ENCODE measurements around the gene INF2. TPM values are rescaled to one million over a fixed set of nuclear protein-coding genes. Genes with fewer than 3 reads are reported as not detected.

INF2 gene
- polyA plus RNA-seq, 3 donors, result 20.3 to 105 (median 101) TPM

DNA sequence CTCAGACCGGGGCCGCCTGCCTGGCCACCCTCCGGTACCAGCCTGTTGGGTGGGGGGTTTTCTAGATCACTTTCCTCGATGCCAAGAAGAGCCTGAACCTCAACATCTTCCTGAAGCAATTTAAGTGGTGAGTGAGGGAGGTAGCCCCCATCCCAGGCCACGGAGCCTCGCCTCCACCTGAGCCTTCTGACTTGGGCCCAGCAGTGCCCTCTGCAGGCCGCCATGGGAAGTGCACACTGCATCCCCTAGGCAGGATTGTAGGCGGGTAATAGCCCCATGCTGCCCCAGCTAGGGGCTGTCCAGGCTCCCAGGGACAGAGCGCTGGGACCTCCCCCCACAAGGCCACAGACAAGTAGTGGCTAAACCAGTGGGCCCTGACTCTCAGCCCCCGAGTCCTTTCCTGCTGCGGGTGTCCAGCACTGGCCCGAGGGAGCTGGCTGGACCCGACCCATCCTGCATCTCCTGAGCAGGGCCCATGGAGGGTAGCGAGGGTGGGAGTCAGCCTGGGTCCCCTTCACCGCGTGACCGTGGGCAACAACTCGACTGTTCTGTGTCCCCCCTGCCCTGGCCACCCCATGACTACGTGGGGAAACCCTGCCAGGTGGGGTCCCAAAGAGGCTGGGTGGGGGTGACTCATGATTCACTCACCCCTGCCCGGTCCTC is 19.3 kb downstream of the INF2 start:
- H3K27ac ChIP-seq (ENCODE audit: low read depth, low read length), result no peak overlapping the region
- 45 to 56% (median 55%) methylated on average over 20 of the region's 20 CpGs for WGBS, 3 donors

DNA sequence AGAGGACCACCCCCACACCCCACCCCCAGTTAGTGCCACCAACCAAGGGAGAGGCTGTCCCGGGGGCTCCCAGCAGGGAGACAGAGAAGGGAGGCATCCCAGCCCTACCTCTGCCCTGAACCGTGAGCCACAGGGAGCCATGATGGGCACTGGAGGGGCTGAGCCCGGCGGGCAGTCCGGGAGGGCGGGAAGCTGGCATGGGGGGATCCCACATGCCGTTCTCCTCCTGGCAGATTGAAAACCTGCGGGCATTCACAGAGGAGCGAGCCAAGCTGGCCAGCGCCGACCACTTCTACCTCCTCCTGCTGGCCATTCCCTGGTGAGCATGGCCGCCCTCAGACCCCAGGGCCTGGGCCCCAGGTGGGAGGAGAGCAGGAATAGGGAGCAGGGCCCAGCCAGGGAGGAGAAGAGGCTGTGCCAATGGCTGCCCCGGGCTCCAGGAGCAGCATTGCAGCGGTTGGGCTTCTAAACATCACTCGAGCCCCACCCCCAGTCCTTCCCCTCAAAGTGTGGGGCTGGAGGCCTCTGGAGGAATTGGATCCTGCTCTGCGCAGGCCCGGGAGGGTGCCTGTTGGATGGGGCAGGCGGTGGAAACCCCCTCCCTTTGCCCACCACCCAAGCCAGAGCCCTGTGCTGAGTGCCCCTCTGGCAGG is 20.1 kb downstream of the INF2 start:
- WGBS, 3 donors, result 84 to 89% (median 85%) methylated on average over 16 to 18 of the region's 18 CpGs
- no peak overlapping the region for H3K27ac ChIP-seq (ENCODE audit: low read depth, low read length)

DNA sequence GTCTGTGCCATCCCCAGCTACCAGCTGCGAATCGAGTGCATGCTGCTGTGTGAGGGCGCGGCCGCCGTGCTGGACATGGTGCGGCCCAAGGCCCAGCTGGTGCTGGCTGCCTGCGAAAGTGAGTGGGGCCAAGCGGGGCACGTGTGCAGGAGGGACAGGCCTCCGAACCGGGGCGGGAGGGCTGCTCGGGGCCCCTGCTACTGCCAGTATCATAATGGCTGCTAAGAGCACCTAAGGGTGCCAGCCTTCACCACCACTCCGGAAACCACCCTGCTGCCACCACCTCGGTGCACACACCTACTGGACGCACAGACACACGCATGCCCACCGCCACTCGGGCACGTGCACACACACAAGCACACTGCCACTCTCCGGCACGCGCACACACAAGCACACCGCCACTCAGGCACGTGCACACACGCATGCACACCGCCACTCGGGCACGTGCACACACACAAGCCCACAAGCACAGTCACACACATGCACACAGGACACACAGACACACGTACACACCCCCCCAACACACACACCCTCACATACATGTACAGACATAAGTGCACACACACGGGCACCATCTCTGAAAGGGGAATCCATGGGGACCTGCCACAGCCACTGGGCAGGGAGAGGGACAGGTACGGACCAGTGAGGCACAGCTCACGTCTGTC is 20.8 kb downstream of the INF2 start:
- no peak overlapping the region for H3K27ac ChIP-seq (ENCODE audit: low read depth, low read length)
- 90 to 92% (median 91%) methylated on average over 29 to 34 of the region's 34 CpGs for WGBS, 3 donors

DNA sequence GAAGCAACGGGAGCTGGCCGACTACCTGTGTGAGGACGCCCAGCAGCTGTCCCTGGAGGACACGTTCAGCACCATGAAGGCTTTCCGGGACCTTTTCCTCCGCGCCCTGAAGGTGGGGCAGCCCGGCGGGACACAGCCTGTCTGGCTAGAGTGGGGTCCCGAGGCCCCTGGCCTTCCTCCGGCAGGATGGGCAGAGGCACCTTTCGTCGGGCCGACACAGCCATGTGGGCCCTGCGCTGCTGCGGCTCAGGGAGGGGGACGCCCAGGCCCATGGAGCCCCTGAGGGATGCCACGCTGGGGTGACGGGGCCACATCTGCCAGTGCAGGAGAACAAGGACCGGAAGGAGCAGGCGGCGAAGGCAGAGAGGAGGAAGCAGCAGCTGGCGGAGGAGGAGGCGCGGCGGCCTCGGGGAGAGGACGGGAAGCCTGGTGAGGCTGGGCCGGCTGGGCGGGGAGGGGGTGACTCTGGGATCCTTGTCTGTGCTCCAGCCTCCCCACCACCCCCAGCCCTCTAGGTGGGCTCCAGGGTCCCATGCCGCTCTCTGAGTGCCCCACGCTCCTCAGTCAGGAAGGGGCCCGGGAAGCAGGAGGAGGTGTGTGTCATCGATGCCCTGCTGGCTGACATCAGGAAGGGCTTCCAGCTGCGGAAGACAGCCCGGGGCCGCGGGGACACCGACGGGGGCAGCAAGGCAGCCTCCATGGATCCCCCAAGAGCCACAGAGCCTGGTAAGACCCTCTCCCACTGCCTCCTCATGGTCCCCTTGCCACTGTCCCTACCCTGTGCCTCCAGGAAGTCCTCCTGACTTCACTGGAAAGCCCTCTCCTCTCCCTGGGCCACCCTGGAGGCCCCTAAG is 23.7 kb downstream of the INF2 start:
- H3K27ac ChIP-seq (ENCODE audit: low read depth, low read length), result no peak overlapping the region
- 84 to 92% (median 88%) methylated on average over 35 to 40 of the region's 40 CpGs for WGBS, 3 donors

DNA sequence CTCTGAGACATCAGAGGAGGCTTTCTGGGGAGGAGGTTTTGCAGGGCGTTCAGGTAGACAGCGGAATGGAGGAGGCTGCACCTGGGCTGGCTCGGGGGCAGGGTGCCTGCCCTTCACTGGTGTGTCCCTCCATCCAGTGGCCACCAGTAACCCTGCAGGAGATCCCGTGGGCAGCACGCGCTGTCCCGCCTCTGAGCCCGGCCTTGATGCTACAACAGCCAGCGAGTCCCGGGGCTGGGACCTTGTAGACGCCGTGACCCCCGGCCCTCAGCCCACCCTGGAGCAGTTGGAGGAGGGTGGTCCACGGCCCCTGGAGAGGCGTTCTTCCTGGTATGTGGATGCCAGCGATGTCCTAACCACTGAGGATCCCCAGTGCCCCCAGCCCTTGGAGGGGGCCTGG is 24.6 kb downstream of the INF2 start:
- no peak overlapping the region for H3K27ac ChIP-seq (ENCODE audit: low read depth, low read length)
- WGBS, 3 donors, result 93 to 96% (median 94%) methylated on average over 16 of the region's 16 CpGs

DNA sequence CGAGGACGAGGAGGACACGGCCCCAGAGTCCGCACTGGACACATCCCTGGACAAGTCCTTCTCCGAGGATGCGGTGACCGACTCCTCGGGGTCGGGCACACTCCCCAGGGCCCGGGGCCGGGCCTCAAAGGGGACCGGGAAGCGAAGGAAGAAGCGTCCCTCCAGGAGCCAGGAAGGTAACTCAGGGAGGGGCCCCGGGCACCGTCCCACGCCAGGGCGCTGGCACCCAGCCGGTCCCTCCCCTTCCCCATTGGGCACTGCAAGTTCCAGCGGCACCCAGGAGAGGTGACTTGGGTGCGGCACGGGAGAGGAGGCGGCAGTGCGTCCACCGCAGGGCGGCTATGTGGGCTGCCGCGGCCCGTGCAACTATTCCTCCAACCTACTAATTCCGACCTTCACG is 25.3 kb downstream of the INF2 start:
- H3K27ac ChIP-seq (ENCODE audit: low read depth, low read length), result no peak overlapping the region

DNA sequence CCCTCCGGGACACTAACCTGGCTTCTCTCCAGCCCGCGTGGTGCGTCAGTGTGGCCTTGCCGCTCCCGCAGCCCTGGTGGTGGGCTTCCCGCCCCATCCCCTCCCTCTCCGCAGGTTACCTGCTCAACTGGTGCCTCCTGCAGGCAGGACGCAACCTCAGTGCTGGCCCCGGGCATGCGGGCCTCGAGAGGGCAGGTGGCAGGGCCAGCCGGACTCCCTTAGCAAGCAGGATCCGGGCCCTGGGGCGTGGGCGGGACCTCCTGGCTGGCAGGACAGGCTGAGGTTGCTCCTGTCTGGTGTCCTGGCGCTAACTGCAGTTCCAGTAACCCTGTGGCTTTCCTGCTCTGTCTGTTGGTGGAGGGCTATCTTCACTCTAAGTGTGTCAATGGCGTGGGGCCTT is 26.0 kb downstream of the INF2 start:
- WGBS, 3 donors, result 83 to 90% (median 87%) methylated on average over 18 of the region's 18 CpGs
- no peak overlapping the region for H3K27ac ChIP-seq (ENCODE audit: low read depth, low read length)

More for the DNA sequence above, 25.3 kb downstream of the INF2 start:
- WGBS, 3 donors, result 92 to 96% (median 93%) methylated on average over 29 to 31 of the region's 31 CpGs

DNA sequence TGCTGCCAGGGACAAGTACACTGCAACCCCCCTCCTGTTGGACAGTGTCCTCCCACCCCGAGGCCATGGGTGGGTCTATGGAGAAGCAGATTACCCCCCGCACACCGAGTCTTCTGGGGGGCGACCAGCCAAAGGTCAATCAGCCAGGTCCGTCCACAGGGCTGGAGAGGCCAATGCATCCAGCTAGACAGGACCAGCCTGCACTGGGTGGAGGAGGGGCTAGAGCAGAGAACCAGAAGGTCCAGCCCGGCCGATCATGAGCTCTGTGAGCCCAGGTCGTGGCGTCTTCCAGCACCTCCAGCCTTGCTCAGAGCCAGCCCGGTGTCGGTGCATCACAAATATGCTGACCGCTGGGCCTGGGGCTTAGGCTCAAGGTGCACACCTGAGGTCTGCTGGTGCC is 26.5 kb downstream of the INF2 start:
- H3K27ac ChIP-seq (ENCODE audit: low read depth, low read length), result no peak overlapping the region
- 91 to 95% (median 92%) methylated on average over 12 of the region's 12 CpGs for WGBS, 3 donors

DNA sequence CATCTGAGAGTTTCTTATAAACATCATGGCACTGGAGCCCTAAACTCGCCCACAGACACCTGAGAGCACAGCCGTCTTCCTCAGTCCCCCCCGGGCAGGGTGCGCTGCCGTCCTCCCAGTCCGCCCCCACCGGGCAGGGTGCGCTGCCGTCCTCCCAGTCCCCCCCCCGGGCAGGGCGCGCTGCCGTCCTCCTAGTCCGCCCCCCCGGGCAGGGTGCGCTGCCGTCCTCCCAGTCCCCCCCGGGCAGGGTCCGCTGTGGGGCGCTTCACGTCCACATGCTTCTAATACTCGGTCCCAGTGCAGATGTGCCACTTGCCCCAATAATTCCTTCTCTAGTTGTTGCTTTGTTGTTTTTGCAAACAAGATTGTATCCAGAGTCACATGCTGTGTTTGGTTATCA is 27.7 kb downstream of the INF2 start:
- no peak overlapping the region for H3K27ac ChIP-seq (ENCODE audit: low read depth, low read length)
- 88 to 92% (median 91%) methylated on average over 17 to 22 of the region's 22 CpGs for WGBS, 3 donors

DNA sequence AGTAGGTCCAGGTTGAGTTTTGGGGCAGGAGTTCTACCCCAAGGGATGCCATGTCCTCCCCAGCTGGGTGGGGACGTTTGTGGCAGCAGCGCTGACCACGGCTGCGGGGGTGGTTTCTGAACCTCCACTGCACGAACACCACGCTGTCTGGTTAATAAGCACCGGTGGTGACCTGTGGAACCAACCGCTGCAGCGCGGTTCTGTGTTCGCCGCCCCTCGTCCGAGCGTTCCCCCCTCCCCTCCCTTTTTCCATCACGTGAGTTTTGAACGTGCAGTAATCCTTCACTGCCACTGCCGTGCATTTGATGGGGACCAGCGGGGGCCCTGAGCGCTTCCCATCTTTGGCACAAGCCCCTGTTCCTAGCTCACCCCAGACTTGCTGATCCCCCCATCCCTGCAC is 28.2 kb downstream of the INF2 start:
- no peak overlapping the region for H3K27ac ChIP-seq (ENCODE audit: low read depth, low read length)
- 72 to 81% (median 80%) methylated on average over 20 of the region's 20 CpGs for WGBS, 3 donors

DNA sequence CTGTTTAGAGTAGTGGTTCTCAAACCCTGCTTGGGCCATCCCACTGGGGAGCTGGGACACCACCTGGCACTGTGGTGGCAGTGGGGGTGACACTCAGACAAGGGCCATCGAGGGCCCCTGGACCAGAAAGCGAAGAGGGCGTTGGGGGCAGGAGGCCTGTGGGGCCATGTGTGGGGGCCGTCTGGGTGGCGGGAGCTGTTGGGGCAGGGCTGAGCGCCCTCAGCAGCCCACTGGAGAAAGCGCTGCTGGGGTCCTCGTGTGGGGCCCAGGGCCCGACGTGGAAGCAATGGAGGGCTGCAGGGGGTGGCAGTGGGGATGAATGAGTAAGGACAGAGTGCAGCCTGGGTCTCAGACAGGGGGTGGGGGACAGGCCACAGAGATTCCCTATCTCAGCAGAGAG is 28.7 kb downstream of the INF2 start:
- no peak overlapping the region for H3K27ac ChIP-seq (ENCODE audit: low read depth, low read length)
- 86 to 91% (median 89%) methylated on average over 10 of the region's 10 CpGs for WGBS, 3 donors

DNA sequence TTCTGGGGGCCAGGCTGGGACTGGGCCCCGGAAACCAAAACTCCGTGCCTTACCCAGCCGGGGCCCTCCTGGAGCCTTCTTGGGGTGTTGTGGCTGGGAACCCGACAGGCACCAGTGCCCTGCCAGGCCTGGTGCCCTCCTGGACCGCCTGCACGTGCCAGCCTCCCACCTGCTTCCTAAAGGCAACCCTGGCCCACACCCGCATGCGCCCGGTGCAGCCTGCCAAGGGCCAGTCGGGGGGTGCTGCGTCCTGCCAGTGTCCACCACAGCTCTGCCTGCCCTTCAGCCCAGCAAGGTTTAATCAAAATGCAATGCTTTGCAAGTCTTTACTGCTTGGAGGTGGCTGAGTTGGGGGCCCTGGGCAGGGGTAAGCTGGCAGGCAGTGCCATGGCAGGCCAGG is 29.5 kb downstream of the INF2 start:
- no peak overlapping the region for H3K27ac ChIP-seq (ENCODE audit: low read depth, low read length)
- WGBS, 3 donors, result 86 to 92% (median 87%) methylated on average over 11 of the region's 11 CpGs

DNA sequence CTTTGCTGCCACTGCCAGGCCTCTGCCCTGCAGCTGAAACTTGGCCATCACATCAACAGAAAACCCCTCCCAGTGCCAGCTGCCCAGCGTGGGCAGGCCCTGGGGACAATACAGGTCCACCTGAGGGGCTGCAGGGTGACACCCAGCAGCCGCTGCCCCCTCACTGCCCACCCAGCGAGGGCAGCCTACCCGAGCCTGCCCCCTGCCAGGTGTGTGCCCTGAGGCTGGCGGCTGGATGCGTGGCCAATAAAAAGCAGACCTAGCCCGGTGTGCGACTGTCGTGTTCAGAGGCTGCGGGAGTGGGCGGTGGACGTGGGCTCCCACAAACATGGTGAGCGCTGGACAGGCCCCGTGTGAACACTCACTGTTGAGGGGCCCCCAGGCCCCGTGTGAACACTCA is 29.9 kb downstream of the INF2 start:
- WGBS, 3 donors, result 92 to 96% (median 93%) methylated on average over 15 of the region's 15 CpGs
- H3K27ac ChIP-seq (ENCODE audit: low read depth, low read length), result no peak overlapping the region

DNA sequence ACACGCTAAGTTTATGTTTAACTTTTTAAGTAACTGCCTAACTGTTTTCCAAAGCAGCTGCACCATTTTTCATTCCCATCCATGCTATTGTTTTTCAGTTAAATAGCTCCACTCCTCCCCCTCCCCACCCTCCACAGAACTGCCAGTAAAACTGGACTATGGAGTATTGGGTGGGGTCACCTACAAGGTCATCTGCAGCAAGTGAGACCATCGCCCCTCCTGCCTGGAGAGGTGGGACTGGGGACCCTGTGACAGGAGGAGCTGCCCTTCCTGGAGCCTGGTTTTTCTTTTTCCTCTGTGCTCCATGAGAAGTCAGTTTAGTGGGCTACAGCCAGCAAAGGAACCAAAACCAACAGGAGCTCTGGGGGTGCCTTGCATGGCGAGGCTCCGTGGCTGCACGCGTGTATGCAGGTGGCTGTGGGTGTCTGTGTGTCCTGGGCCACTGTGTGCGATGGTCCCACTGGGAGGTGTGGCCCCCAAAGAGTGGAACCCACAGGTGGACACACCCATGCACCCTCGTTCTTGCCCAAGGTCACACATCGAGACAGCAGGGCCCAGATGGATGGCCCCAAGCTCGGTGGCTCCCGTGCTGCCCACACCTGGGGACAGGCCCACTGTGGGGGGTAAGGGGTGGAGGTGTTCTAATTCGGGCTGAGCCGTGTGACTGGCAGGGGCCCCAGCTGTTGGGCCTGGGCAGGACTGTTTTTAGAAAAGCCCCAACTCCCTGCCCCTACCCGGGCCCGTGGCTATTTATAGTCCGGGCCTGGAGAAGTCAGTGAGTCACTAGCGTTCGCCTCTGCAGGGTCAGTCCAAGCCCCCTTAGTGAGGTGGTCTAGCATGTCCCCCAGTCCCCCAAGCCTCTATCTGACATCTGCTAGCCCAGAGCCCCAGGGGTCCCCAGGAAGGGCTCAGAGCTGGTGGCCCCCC is 32.4 kb downstream of the INF2 start:
- WGBS, 3 donors, result 83 to 84% (median 84%) methylated on average over 18 of the region's 18 CpGs
- no peak overlapping the region for H3K27ac ChIP-seq (ENCODE audit: low read depth, low read length)

DNA sequence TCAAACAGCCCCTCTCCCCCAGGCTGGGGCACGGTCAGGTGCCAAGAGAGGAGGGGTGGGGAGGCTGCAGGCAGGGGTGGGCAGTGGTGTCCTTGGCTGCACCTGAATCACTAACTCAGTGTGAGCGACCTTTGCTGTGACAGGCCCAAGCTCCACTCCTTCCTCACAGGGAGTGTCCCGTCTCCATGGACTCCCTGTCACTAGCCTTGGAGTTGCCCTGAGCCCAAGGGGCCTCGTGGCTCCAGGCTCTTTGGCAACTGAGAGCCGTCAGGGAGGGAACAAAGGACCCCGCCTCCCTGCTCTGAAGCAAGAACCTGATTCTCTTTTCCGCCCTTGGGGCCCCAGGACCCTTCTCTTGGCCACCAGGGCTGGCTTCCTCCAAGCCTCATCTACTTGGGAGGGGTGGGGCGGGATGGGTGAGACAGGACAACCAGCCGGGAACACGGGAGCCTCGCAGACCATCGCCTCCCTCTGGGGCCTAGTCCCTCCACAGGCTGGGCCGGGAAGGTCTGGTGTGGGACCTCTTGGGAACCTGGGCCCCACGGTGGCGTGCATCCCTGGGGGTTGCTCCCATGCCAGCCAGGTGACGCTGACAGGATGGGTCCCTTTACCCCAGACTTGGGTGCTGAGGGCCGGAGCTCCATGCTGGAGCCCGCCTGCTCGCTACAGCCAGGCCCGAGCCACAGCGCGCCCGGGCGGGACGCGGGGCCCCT is 33.7 kb downstream of the INF2 start:
- 40 to 47% (median 44%) methylated on average over 26 of the region's 26 CpGs for WGBS, 3 donors
- H3K27ac ChIP-seq (ENCODE audit: low read depth, low read length), result no peak overlapping the region

DNA sequence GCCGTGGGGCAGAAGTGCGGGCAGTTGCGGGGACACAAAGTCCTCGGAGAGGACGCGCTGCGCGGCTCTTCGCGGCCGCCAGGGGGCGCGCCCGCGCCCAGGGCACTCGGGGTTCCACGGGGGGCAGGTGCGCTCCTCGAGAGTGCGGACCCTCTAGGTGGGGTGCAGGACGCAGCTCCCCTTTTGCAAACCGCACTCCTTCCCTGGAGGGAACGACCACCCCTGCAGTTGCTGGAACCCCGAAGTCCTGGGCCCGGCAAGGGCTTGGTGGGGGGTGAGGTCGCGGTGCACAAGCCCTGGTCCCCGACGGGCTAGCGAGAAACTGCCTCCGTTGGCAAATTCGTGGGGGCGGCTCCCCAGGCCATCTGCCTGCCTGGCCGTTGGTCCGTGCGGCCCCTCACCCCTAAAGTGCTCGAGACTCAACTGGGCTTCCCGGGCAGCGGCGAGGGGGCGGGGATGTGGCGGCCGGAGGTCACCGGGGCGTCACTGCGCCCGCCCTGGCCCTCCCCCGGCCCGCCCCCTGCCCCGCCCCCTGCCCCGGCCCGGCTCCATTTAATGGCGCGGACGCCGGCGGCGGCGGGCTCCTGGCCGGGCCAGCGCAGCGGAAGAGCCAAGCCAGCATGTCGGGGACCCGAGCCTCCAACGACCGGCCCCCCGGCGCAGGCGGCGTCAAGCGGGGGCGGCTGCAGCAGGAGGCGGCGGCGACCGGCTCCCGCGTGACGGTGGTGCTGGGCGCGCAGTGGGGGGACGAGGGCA is 34.4 kb downstream of the INF2 start, which contains the start of gene ADSS1:
ADSS1 (plus strand) TSS at position 579 of the 756 bp plus-strand sequence; CDS start at position 621, 42 bp downstream.
- H3K27ac ChIP-seq (ENCODE audit: low read depth, low read length), result no peak within 1 kb of the TSS
- WGBS, 3 donors, result 0 to 1% (median 1%) methylated on average over 54 to 82 of the region's 82 CpGs

Data from adipose tissue (tissue), 3 donors.